Right lobe of liver (tissue), 4 donors: ENCODE data around the gene PRMT3.

Experiments
- POLR2A ChIP-seq: fragments of 450-650 bp; IDR thresholded peaks from one replicate; pipeline ENCODE4 v1.6.1; 2017; ENCODE audit warnings: antibody characterized with exemption, mild to moderate bottlenecking
- TF ChIP-seq, protein P1 (sequence below), 4 donors: fragments of 200-600 bp in 3 of 4; fragments of 450-650 bp in 1 of 4; IDR thresholded peaks; one replicate each; pipeline versions ENCODE4 v1.5.1 to v1.8.0; 2016 to 2022; ENCODE audit warnings: antibody characterized with exemption in 4 of 4, mild to moderate bottlenecking in 2 of 4
- donor health status: DM: no; HTN: no; CAD: no.
- donor health status: DM: no; HTN: no; CAD: no.
- donor health status: DM: no; HTN: yes; CAD: no.

- TF ChIP-seq, protein P1, sequence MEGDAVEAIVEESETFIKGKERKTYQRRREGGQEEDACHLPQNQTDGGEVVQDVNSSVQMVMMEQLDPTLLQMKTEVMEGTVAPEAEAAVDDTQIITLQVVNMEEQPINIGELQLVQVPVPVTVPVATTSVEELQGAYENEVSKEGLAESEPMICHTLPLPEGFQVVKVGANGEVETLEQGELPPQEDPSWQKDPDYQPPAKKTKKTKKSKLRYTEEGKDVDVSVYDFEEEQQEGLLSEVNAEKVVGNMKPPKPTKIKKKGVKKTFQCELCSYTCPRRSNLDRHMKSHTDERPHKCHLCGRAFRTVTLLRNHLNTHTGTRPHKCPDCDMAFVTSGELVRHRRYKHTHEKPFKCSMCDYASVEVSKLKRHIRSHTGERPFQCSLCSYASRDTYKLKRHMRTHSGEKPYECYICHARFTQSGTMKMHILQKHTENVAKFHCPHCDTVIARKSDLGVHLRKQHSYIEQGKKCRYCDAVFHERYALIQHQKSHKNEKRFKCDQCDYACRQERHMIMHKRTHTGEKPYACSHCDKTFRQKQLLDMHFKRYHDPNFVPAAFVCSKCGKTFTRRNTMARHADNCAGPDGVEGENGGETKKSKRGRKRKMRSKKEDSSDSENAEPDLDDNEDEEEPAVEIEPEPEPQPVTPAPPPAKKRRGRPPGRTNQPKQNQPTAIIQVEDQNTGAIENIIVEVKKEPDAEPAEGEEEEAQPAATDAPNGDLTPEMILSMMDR (IDR thresholded peaks at IDR 0.05) = no peak
- TF ChIP-seq POLR2A = no peak
Observed at GRCh38 chr11:20407344-20407743, 19.8 kb downstream of the PRMT3 start.
